PC-9 (cell line): Measurements from ENCODE around the gene GPR153. TPM values are rescaled to one million over a fixed set of nuclear protein-coding genes. Genes with fewer than 3 reads are reported as not detected.
A peak's percentile ranks its signal among the peaks of the same experiment; 100 is the strongest.

ENCODE experiments used
- BruUV-seq: library from RNA; stranded (reverse); fragments of 400-500 nt; replicated peaks from 2 replicates; lab custom pipeline; 2021; lab: Mats Ljungman, UMichigan
- CTCF ChIA-PET: fragments of 300-600 bp; sonication (Branson Sonifier 250); formaldehyde crosslinking; loops from one replicate; lab custom pipeline; 2022; ENCODE audit warnings: antibody characterized with exemption; lab: Charles Lee
- POLR2A ChIA-PET: fragments of 300-600 bp; sonication (Branson Sonifier 250); formaldehyde crosslinking; loops from one replicate; lab custom pipeline; 2022; ENCODE audit warnings: antibody characterized with exemption; ENCODE audit not compliant: unreplicated experiment; lab: Charles Lee
- DNase-seq, 2 experiments: peaks; one replicate each; pipeline versions ENCODE4 v3.0.0 to v3.0.0-alpha.2; 2015 to 2022; ENCODE audit warnings: mixed read lengths in 1 of 2
- H2AFZ ChIP-seq: fragments of 200-600 bp; sonication (generic); 2 replicates; pipeline ENCODE4 v1.8.1; 2017; ENCODE audit warnings: antibody characterized with exemption
- H3F3A ChIP-seq: fragments of 200-600 bp; sonication (generic); 2 replicates; pipeline ENCODE4 v1.8.1; 2017; ENCODE audit warnings: antibody characterized with exemption, mild to moderate bottlenecking, low read depth; ENCODE audit not compliant: insufficient read depth
- H3K27ac ChIP-seq: fragments of 200-600 bp; sonication (generic); 2 replicates; pipeline ENCODE4 v1.6.1; 2016; ENCODE audit warnings: mixed run types
- H3K27me3 ChIP-seq: fragments of 200-600 bp; sonication (generic); 2 replicates; pipeline ENCODE4 v1.6.1; 2016; ENCODE audit warnings: low read depth, mixed run types; ENCODE audit not compliant: insufficient read depth
- H3K36me3 ChIP-seq: fragments of 200-600 bp; sonication (generic); 2 replicates; pipeline ENCODE4 v1.6.1; 2016; ENCODE audit warnings: low read depth, mixed run types
- H3K4me1 ChIP-seq: fragments of 200-600 bp; sonication (generic); replicated peaks from 2 replicates; pipeline ENCODE4 v1.6.1; 2016; ENCODE audit warnings: mixed run types; ENCODE audit not compliant: insufficient read depth
- H3K4me2 ChIP-seq: fragments of 200-600 bp; sonication (generic); 2 replicates; pipeline ENCODE4 v1.6.1; 2017; ENCODE audit warnings: mixed run types
- H3K4me3 ChIP-seq: fragments of 200-600 bp; sonication (generic); 2 replicates; pipeline ENCODE4 v1.6.1; 2016; ENCODE audit warnings: mixed run types
- H3K79me2 ChIP-seq: fragments of 200-600 bp; sonication (generic); 2 replicates; pipeline ENCODE4 v1.6.1; 2017; ENCODE audit warnings: low read depth, mixed run types
- H3K9me2 ChIP-seq: fragments of 200-600 bp; sonication (generic); 2 replicates; pipeline ENCODE4 v1.8.1; 2017; ENCODE audit warnings: mild to moderate bottlenecking; ENCODE audit not compliant: insufficient read depth
- H3K9me3 ChIP-seq: fragments of 200-600 bp; sonication (generic); 2 replicates; pipeline ENCODE4 v1.8.1; 2016; ENCODE audit warnings: low read depth; ENCODE audit not compliant: insufficient read depth
- H4K20me1 ChIP-seq: fragments of 200-600 bp; sonication (generic); 2 replicates; pipeline ENCODE4 v1.8.1; 2017; ENCODE audit not compliant: insufficient read depth
- EZH2 ChIP-seq: fragments of 200-600 bp; sonication (generic); IDR thresholded peaks from 2 replicates; pipeline ENCODE4 v1.8.0; 2017; ENCODE audit warnings: antibody characterized with exemption, low read depth
- intact Hi-C: fragments of 100-400 bp; cut with micrococcal nuclease; formaldehyde crosslinking; loops from one replicate; pipeline ENCODE4 v1.10.0; 2022; ENCODE audit not compliant: unreplicated experiment
- total RNA-seq: library from RNA; stranded (reverse); gene quantifications from 2 replicates; pipeline ENCODE4 v1.2.3, GENCODE V29; 2021
- TF ChIP-seq, protein P1 (sequence below): fragments of 200-600 bp; sonication (generic); conservative IDR thresholded peaks from 2 replicates; pipeline ENCODE4 v1.6.1; 2017; ENCODE audit warnings: mixed run types, antibody characterized with exemption, mild to moderate bottlenecking, moderate library complexity

The GPR153 gene
- total RNA-seq, 1 experiment from 2014 or later = 8.0 TPM

DNA sequence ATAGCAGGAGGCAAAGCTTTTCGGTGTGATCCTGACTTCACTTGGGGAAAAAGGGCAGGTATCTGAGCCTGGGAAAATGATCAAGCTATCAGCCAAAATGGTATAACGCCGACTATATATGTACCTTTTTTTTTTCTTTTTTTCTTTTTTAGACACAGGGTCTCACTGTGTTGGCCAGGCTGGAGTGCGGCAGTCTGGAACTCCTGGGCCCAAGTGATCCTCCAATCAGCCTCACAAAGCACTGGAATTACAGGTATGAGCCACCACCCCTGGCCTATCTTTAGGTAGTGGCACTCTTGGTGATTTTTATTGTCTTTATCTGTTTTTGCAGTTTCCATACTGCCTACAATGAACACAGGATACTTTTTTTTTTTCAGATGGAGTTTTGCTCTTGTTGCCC lies 23.8 kb downstream of the GPR153 start:
- Histone ChIP-seq H3K27ac (no peak overlapping the region), H3K27me3 (no peaks in the 10 kb centered on the region), H3K79me2 (peaks cover 25% of the 10 kb centered on the region), H4K20me1 (no peaks in the 10 kb centered on the region), H3K9me2 (no peaks in the 10 kb centered on the region), H3K4me1 (peaks cover 8% of the 10 kb centered on the region), H2AFZ (no peak overlapping the region), H3K36me3 (no peaks in the 10 kb centered on the region), H3K4me2 (no peak overlapping the region), H3K9me3 (no peaks in the 10 kb centered on the region), H3F3A (peaks cover 15% of the 10 kb centered on the region; the same call in 1 of the 2 replicates), H3K4me3 (no peak overlapping the region)
- POLR2A ChIA-PET = no interaction called here
- no peak for TF ChIP-seq EZH2
- TF ChIP-seq, protein P1, sequence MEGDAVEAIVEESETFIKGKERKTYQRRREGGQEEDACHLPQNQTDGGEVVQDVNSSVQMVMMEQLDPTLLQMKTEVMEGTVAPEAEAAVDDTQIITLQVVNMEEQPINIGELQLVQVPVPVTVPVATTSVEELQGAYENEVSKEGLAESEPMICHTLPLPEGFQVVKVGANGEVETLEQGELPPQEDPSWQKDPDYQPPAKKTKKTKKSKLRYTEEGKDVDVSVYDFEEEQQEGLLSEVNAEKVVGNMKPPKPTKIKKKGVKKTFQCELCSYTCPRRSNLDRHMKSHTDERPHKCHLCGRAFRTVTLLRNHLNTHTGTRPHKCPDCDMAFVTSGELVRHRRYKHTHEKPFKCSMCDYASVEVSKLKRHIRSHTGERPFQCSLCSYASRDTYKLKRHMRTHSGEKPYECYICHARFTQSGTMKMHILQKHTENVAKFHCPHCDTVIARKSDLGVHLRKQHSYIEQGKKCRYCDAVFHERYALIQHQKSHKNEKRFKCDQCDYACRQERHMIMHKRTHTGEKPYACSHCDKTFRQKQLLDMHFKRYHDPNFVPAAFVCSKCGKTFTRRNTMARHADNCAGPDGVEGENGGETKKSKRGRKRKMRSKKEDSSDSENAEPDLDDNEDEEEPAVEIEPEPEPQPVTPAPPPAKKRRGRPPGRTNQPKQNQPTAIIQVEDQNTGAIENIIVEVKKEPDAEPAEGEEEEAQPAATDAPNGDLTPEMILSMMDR = no peak
- no TSS peak for BruUV-seq
- CTCF ChIA-PET = no interaction called here
- no peak for DNase-seq
- intact Hi-C loops = loop anchor here (5.0 to 10.0 kb wide), 2 partner anchors 52 to 245 kb away; partner anchors contain the start of genes CHD5 and NPHP4

DNA sequence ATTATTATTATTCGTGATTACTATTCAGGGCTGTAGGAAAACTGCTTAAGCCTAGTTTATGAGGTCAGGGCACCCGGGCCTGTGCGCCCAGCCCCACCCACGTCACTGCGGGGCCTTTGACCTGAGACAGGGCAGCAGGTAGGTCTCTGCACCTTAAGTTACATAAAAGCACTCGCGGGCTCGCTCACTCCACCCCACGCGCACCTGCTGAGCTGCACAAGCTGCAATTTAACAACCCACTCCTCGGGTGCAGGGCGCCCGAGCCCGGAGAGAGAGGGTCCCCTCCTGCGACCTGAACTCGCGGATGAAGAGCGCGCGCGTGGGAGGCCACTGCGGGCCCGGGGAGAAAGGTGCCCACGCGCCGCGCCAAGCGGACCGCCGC lies 25.6 kb downstream of the GPR153 start:
- POLR2A ChIA-PET = interaction anchor here (0.5 kb wide), 1 partner anchor 118 kb away, joined by 3 read pairs; no protein-coding TSS in a partner anchor
- intact Hi-C loops = loop anchor here (1.0 to 10.0 kb wide), 4 partner anchors 14 to 243 kb away; partner anchors contain the start of genes CHD5 and NPHP4
- H3F3A ChIP-seq = peaks cover 15% of the 10 kb centered on the region; the same call in 1 of the 2 replicates

DNA sequence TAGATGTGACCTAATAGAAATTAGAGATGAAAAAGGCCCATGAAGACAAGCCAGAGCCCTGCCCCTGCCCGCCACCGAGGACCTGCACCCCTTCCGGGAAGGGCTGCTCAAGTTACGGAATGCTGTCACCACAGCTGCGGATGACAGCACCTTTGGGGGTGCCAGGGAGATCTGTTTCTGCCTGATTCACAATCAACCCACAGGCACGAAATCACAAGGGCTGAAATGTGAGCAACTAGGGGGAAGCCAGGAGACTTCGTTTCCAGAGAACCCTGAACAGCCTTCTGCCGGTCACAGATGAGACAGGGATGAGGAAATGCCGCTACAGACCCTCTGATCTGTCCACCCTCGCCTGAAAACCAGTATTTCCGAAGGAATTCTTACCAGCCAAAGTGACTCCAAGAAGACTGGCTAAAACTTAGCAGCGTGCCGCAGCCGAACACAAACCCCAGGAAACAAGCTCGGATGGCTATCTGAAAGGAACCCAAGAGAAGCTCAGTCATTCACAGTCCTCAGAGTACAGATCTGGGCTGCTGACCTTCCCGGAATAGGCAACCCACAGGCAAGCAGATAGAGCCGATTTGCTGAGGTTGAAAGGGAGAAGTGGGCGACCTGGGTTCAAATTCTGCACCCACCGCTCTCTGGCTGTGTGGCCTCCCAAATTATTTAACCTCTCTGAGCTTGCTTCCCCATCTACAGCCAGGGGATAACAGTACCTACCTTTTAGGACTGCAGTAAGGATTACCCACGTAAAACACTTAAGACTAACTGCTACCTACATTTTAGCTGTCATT lies 26.2 kb downstream of the GPR153 start:
- H3K27me3 ChIP-seq = no peaks in the 10 kb centered on the region
- peaks cover 8% of the 10 kb centered on the region for H3K4me1 ChIP-seq
- H3K9me3 ChIP-seq = no peaks in the 10 kb centered on the region
- H3K4me2 ChIP-seq = peak overlapping the region; percentile 91
- H3K27ac ChIP-seq = peak overlapping the region; percentile 29; the same call in 1 of the 2 replicates
- intact Hi-C loops = loop anchor here (1.0 to 10.0 kb wide), 5 partner anchors 8 to 242 kb away; partner anchors contain the start of genes CHD5 and NPHP4
- H3K79me2 ChIP-seq = peaks cover 25% of the 10 kb centered on the region
- POLR2A ChIA-PET = interaction anchor here (0.5 kb wide), 1 partner anchor 119 kb away, joined by 3 read pairs; no protein-coding TSS in a partner anchor
- DNase-seq = peak; percentile 35
- peaks cover 15% of the 10 kb centered on the region; the same call in 1 of the 2 replicates for H3F3A ChIP-seq
- BruUV-seq = no TSS peak
- H4K20me1 ChIP-seq = no peaks in the 10 kb centered on the region
- CTCF ChIA-PET = interaction anchor here (0.7 to 1.3 kb wide), 3 partner anchors 10 to 30 kb away, joined by 4 to 5 read pairs (median 5); no protein-coding TSS in a partner anchor
- no peaks in the 10 kb centered on the region for H3K9me2 ChIP-seq
- TF ChIP-seq EZH2 = no peak
- TF ChIP-seq, protein P1 = no peak
- peak overlapping the region; percentile 59 for H3K4me3 ChIP-seq
- no peak overlapping the region for H2AFZ ChIP-seq
- H3K36me3 ChIP-seq = no peaks in the 10 kb centered on the region

More for the DNA sequence above, 25.6 kb downstream of the GPR153 start:
- Histone ChIP-seq H3K4me2 (peak overlapping the region; percentile 91), H3K4me3 (peak overlapping the region; percentile 59), H3K27me3 (no peaks in the 10 kb centered on the region), H3K4me1 (peaks cover 8% of the 10 kb centered on the region), H3K27ac (no peak overlapping the region), H2AFZ (peak overlapping the region; percentile 50; the same call in 1 of the 2 replicates), H3K79me2 (peaks cover 25% of the 10 kb centered on the region), H3K36me3 (no peaks in the 10 kb centered on the region), H3K9me2 (no peaks in the 10 kb centered on the region), H3K9me3 (no peaks in the 10 kb centered on the region), H4K20me1 (no peaks in the 10 kb centered on the region)
- no peak for DNase-seq
- no TSS peak for BruUV-seq
- TF ChIP-seq EZH2 = no peak
- TF ChIP-seq, protein P1 = no peak
- CTCF ChIA-PET = interaction anchor here (0.6 to 1.3 kb wide), 4 partner anchors 29 to 134 kb away, joined by 3 to 11 read pairs (median 4); no protein-coding TSS in a partner anchor
